WTC11 (cell line): ENCODE measurements around the gene OR52I2. TPM values are rescaled to one million over a fixed set of nuclear protein-coding genes. Genes with fewer than 3 reads are reported as not detected.

Source experiments
- ATAC-seq: fragments of 200-7000 bp; cut with Tn5 transposase; 2 replicates; pipeline ENCODE4 v1.10.0; 2021; ENCODE audit warnings: mild to moderate bottlenecking, moderate library complexity
- CTCF ChIA-PET: fragments of 300-600 bp; sonication (Branson Sonifier 250); formaldehyde crosslinking; loops from one replicate; lab custom pipeline; 2021; ENCODE audit warnings: antibody characterized with exemption; lab: Charles Lee
- POLR2A ChIA-PET: fragments of 350-600 bp; sonication (Branson Sonifier 250); formaldehyde crosslinking; loops from one replicate; lab custom pipeline; 2021; ENCODE audit warnings: antibody characterized with exemption; lab: Charles Lee
- DNase-seq: peaks from one replicate; pipeline ENCODE4 v3.0.0; 2021; ENCODE audit warnings: low spot score
- H3K27ac Mint-ChIP-seq: 2 replicates; pipeline ENCODE4 v1.8.0; 2021; ENCODE audit warnings: mixed read lengths
- H3K27me3 Mint-ChIP-seq: 2 replicates; pipeline ENCODE4 v1.8.0; 2021; ENCODE audit warnings: low read depth, mild to moderate bottlenecking, moderate library complexity, mixed read lengths
- H3K36me3 Mint-ChIP-seq: 2 replicates; pipeline ENCODE4 v1.8.0; 2021; ENCODE audit warnings: mixed read lengths
- H3K4me1 Mint-ChIP-seq: 2 replicates; pipeline ENCODE4 v1.8.0; 2022; ENCODE audit warnings: mixed read lengths
- H3K4me3 Mint-ChIP-seq: 2 replicates; pipeline ENCODE4 v1.8.0; 2021; ENCODE audit warnings: mild to moderate bottlenecking, moderate library complexity, mixed read lengths
- H3K9me3 Mint-ChIP-seq: 2 replicates; pipeline ENCODE4 v1.8.0; 2021; ENCODE audit warnings: mixed read lengths
- AR ChIP-seq: fragments of 250-450 bp; sonication (Bioruptor Pico); IDR thresholded peaks from 2 replicates; pipeline ENCODE4 v1.9.0; 2021; ENCODE audit warnings: mild to moderate bottlenecking
- ATF1 ChIP-seq: sonication (generic); formaldehyde crosslinking; IDR thresholded peaks from 2 replicates; pipeline ENCODE4 v1.8.1; 2023; ENCODE audit warnings: mild to moderate bottlenecking, moderate library complexity, missing genetic modification reagents
- CREB1 ChIP-seq: sonication (generic); formaldehyde crosslinking; IDR thresholded peaks from 2 replicates; pipeline ENCODE4 v1.8.0; 2023; ENCODE audit warnings: mild to moderate bottlenecking, missing genetic modification reagents
- GABPB1 ChIP-seq: sonication (generic); formaldehyde crosslinking; IDR thresholded peaks from 2 replicates; pipeline ENCODE4 v1.8.1; 2023; ENCODE audit warnings: mild to moderate bottlenecking, missing genetic modification reagents
- JAZF1 ChIP-seq: fragments of 250-450 bp; sonication (Bioruptor Pico); IDR thresholded peaks from 2 replicates; pipeline ENCODE4 v1.9.0; 2021; ENCODE audit warnings: moderate library complexity, mild to moderate bottlenecking, inconsistent platforms
- KAT7 ChIP-seq: sonication (generic); formaldehyde crosslinking; IDR thresholded peaks from 2 replicates; pipeline ENCODE4 v1.8.1; 2023; ENCODE audit warnings: missing genetic modification reagents, mild to moderate bottlenecking, borderline replicate concordance
- MAX ChIP-seq: sonication (generic); formaldehyde crosslinking; IDR thresholded peaks from 2 replicates; pipeline ENCODE4 v1.8.0; 2022; ENCODE audit warnings: mild to moderate bottlenecking, missing genetic modification reagents
- NR1H2 ChIP-seq: sonication (generic); formaldehyde crosslinking; IDR thresholded peaks from 2 replicates; pipeline ENCODE4 v1.9.0; 2021; ENCODE audit warnings: mild to moderate bottlenecking, moderate library complexity, missing genetic modification reagents
- NR3C1 ChIP-seq: sonication (generic); formaldehyde crosslinking; conservative IDR thresholded peaks from 2 replicates; pipeline ENCODE4 v1.8.1; 2023; ENCODE audit warnings: low read depth, mild to moderate bottlenecking, missing genetic modification reagents
- SMAD4 ChIP-seq: sonication (generic); formaldehyde crosslinking; IDR thresholded peaks from 2 replicates; pipeline ENCODE4 v1.8.0; 2022; ENCODE audit warnings: mild to moderate bottlenecking, missing genetic modification reagents
- TP53 ChIP-seq: sonication (generic); formaldehyde crosslinking; IDR thresholded peaks from 2 replicates; pipeline ENCODE4 v1.8.1; 2023; ENCODE audit warnings: mild to moderate bottlenecking, missing genetic modification reagents
- USF2 ChIP-seq: sonication (generic); formaldehyde crosslinking; IDR thresholded peaks from 2 replicates; pipeline ENCODE4 v1.8.1; 2023; ENCODE audit warnings: mild to moderate bottlenecking, missing genetic modification reagents, moderate library complexity
- ZBTB43 ChIP-seq: sonication (generic); formaldehyde crosslinking; IDR thresholded peaks from 2 replicates; pipeline ENCODE4 v1.8.1; 2023; ENCODE audit warnings: mild to moderate bottlenecking, missing genetic modification reagents
- ZNF138 ChIP-seq: sonication (generic); formaldehyde crosslinking; conservative IDR thresholded peaks from 2 replicates; pipeline ENCODE4 v1.8.1; 2022; ENCODE audit warnings: mild to moderate bottlenecking, moderate library complexity, missing genetic modification reagents
- ZNF512 ChIP-seq: sonication (generic); formaldehyde crosslinking; IDR thresholded peaks from 2 replicates; pipeline ENCODE4 v1.8.1; 2022; ENCODE audit warnings: missing genetic modification reagents, borderline replicate concordance
- total RNA-seq: library from RNA; stranded (reverse); gene quantifications from 3 replicates; pipeline ENCODE4 v1.2.3, GENCODE V29; 2021

OR52I2 gene
- total RNA-seq, 1 experiment from 2014 or later: not detected

GRCh38 chr11:4593739-4594138 lies 12.2 kb downstream of the OR52I2 start, which contains the start of gene OR52I1 (continued):
- no peak for TF ChIP-seq TP53 (CRISPR knock-in tag)
- no peak for TF ChIP-seq NR1H2 (CRISPR knock-in tag)

- H3K4me1 Mint-ChIP-seq: peaks cover 9% of the 10 kb centered on the region
- DNase-seq: no peak
- H3K27ac Mint-ChIP-seq: no peak overlapping the region
- POLR2A ChIA-PET: no interaction called here
- H3K27me3 Mint-ChIP-seq: peaks cover 9% of the 10 kb centered on the region
- no peak for ATAC-seq
- peaks cover 14% of the 10 kb centered on the region for H3K36me3 Mint-ChIP-seq
- TF ChIP-seq NR3C1: no peak
- no peak for TF ChIP-seq ZBTB43 (CRISPR knock-in tag)
- TF ChIP-seq MAX (CRISPR knock-in tag): no peak
- CTCF ChIA-PET: no interaction called here
- no peak overlapping the region for H3K4me3 Mint-ChIP-seq
- peaks cover 6% of the 10 kb centered on the region; the same call in 1 of the 2 replicates for H3K9me3 Mint-ChIP-seq
Observed at GRCh38 chr11:4605057-4605456, 23.5 kb downstream of the OR52I2 start.

GRCh38 chr11:4606231-4607015 lies 24.9 kb downstream of the OR52I2 start:
- ATAC-seq: no peak
- TF ChIP-seq NR3C1 (no peak), JAZF1 (CRISPR knock-in tag) (no peak), ZNF512 (CRISPR knock-in tag) (no peak), KAT7 (no peak), ZNF138 (CRISPR knock-in tag) (no peak), ATF1 (CRISPR knock-in tag) (no peak), GABPB1 (CRISPR knock-in tag) (no peak), USF2 (CRISPR knock-in tag) (no peak), SMAD4 (no peak), CREB1 (CRISPR knock-in tag) (no peak), AR (CRISPR knock-in tag) (no peak)
- TF ChIP-seq, all 79 proteins: peak for 0
- POLR2A ChIA-PET: no interaction called here
- Mint-ChIP-seq H3K9me3 (peaks cover 6% of the 10 kb centered on the region; the same call in 1 of the 2 replicates), H3K27ac (no peak overlapping the region), H3K36me3 (peaks cover 8% of the 10 kb centered on the region), H3K27me3 (peaks cover 13% of the 10 kb centered on the region), H3K4me3 (peak overlapping the region; percentile 77), H3K4me1 (peaks cover 9% of the 10 kb centered on the region)
- CTCF ChIA-PET: interaction anchor here (2.7 kb wide), 1 partner anchor 31 kb away, joined by 12 read pairs; the partner anchor contains the start of gene OR51D1
- DNase-seq: no peak
